Heart left ventricle (tissue), 16 donors: ENCODE data around the gene SELENOO. TPM values are rescaled to one million over a fixed set of nuclear protein-coding genes. Genes with fewer than 3 reads are reported as not detected.

Experiments used
- ATAC-seq, 4 donors: fragments of 200-7000 bp; cut with Tn5 transposase; one replicate each; pipeline ENCODE4 v1.9.1; 2020 to 2022; ENCODE audit warnings: moderate library complexity in 4 of 4, mild to moderate bottlenecking in 3 of 4, moderate number of reproducible peaks in 1 of 4
- DNase-seq, 5 donors: peaks; one replicate each; pipeline ENCODE4 v3.0.0-alpha.2; 2020
- H3K27ac ChIP-seq, 12 donors: fragments of 200-600 bp; sonication (generic) in 4 of 12; one replicate each; pipeline versions ENCODE4 v1.5.0 to v1.8.0; 2016 to 2022; ENCODE audit warnings: mild to moderate bottlenecking in 2 of 12
- H3K27me3 ChIP-seq, 9 donors: fragments of 200-600 bp; sonication (generic) in 2 of 9; one replicate each; pipeline versions ENCODE4 v1.5.1 to v1.8.0; 2016 to 2022; ENCODE audit warnings: mild to moderate bottlenecking in 3 of 9
- H3K36me3 ChIP-seq, 9 donors: fragments of 200-600 bp; sonication (generic) in 2 of 9; one replicate each; pipeline versions ENCODE4 v1.5.0 to v1.8.0; 2018 to 2022; ENCODE audit warnings: mild to moderate bottlenecking in 2 of 9
- H3K4me1 ChIP-seq, 12 donors: fragments of 200-600 bp; sonication (generic) in 4 of 12; one replicate each; pipeline versions ENCODE4 v1.5.0 to v1.8.0; 2016 to 2022; ENCODE audit warnings: mild to moderate bottlenecking in 3 of 12
- H3K4me3 ChIP-seq, 12 donors: fragments of 200-600 bp; sonication (generic) in 4 of 12; one replicate each; pipeline versions ENCODE4 v1.5.0 to v1.8.0; 2017 to 2022; ENCODE audit warnings: mild to moderate bottlenecking in 9 of 12, moderate library complexity in 4 of 12
- H3K9me3 ChIP-seq, 12 donors: fragments of 200-600 bp; sonication (generic) in 4 of 12; one replicate each; pipeline versions ENCODE4 v1.5.0 to v1.8.0; 2016 to 2022; ENCODE audit warnings: mild to moderate bottlenecking in 1 of 12
- CTCF ChIP-seq, 12 donors: fragments of 200-600 bp; sonication (generic) in 4 of 12; IDR thresholded peaks; one replicate each; pipeline versions ENCODE4 v1.5.0 to v1.8.0; 2018 to 2022; ENCODE audit warnings: antibody characterized with exemption in 12 of 12, mild to moderate bottlenecking in 5 of 12
- POLR2A ChIP-seq, 2 donors: fragments of 450-650 bp; IDR thresholded peaks; one replicate each; pipeline ENCODE4 v1.6.1; 2017; ENCODE audit warnings: antibody characterized with exemption in 2 of 2, mild to moderate bottlenecking in 2 of 2, moderate library complexity in 2 of 2
- WGBS, 4 donors: extraction: QIAGEN DNeasy Blood & Tissue Kit in 2 of 4; methylation state at CpG; one replicate each; pipeline versions ENCODE4 v1.1.5 to v1.1.7; 2013 to 2018; 5-methylcytosine and 5-hydroxymethylcytosine counted together
- intact Hi-C, 10 donors: fragments of 100-400 bp; cut with DNase I; formaldehyde crosslinking; loops; one replicate each; pipeline versions ENCODE4 v1.11.1 to v1.14.2; 2022
- polyA plus RNA-seq, 2 donors: library from polyadenylated mRNA; stranded (reverse); fragments of 200-250 nt; gene quantifications; one replicate each; pipeline ENCODE4 v1.2.3, GENCODE V29; 2013
- total RNA-seq, 9 donors: library from RNA; depleted of rRNA in 2 of 9; stranded (reverse); fragments of >200 nt in 2 of 9; fragmentation: NEBNext Ultra II Directional in 3 of 9; extraction: Animal tissue kit (Norgen Biotek cat#: 25700) in 3 of 9; gene quantifications; one replicate each; pipeline versions ENCODE4 v1.1.0 to v1.2.4, GENCODE V29; 2016 to 2023
- donor health status: ischemic (EF 13 %, LVEDD 7.1; RV severe dilation, severe dysfunction).
- donor health status: healthy with polysubstance abuse.
- donor health status: DM: no; HTN: yes; CAD: no.
- donor health status: DM: no; HTN: no; CAD: no.
- donor health status: ischemic (EF 25% LVEDD 6.9; RV normal size, moderate dysfunction).
- donor health status: ischemic (EF 25% LVEDD 5.7; RV mildly dilated, moderate dysfunction).
- donor health status: healthy.
- donor health status: DM: yes; HTN: yes; CAD: no.
- donor health status: ischemic (EF 35%, LVEDD 5.7; RV mildly dilated, moderate dysfunction).
- donor health status: nonischemic (EF 11% LVEDD 7.7; RV severe dilation, severe dysfunction).
- donor health status: DM: yes; HTN: yes; CAD: no.
- donor health status: PGD.
- donor health status: ischemic (EF 29% LVEDD 5.4; RV normal size, mild dysfunction).
- donor health status: nonischemic (EF 23%, LVEDD 6.1; RV moderate dilation, normal function).

SELENOO gene
- total and polyA plus RNA-seq, 11 donors: 10.4 to 23.8 (median 15.4) TPM

GRCh38 chr22:50184004-50184901 lies 16.6 kb upstream of the SELENOO start:
- DNase-seq (peak; percentile 76 to 89 (median 80)), ATAC-seq (peak in 3 of 4 donors; percentile 38 to 65 (median 52))
- TF ChIP-seq CTCF (IDR thresholded peaks at IDR 0.05) (peak in 1 of 12 donors; percentile 9), POLR2A (IDR thresholded peaks at IDR 0.05) (no peak)
- H3K27me3 ChIP-seq: peaks cover 0 to 8% (median 0%) of the 10 kb centered on the region in 9 donors
- H3K36me3 ChIP-seq: no peaks in the 10 kb centered on the region
- peak overlapping the region in 11 of 12 donors; percentile 47 to 79 (median 59) for H3K4me3 ChIP-seq
- H3K9me3 ChIP-seq: no peaks in the 10 kb centered on the region
- peaks cover 3 to 54% (median 36%) of the 10 kb centered on the region in 12 donors for H3K4me1 ChIP-seq
- 43 to 53% (median 47%) methylated on average over 21 to 32 of the region's 32 CpGs for WGBS, 4 donors
- intact Hi-C loops: loop anchor here in 2 of 10 donors (10.0 kb wide), 2 partner anchors 249 to 259 kb away; no protein-coding TSS in a partner anchor
- peak overlapping the region in 10 of 12 donors; percentile 28 to 76 (median 53) for H3K27ac ChIP-seq

- peak in 1 of 5 donors; percentile 35 for DNase-seq
- Histone ChIP-seq H3K9me3 (no peaks in the 10 kb centered on the region), H3K4me1 (peaks cover 8 to 61% (median 43%) of the 10 kb centered on the region in 12 donors), H3K4me3 (peak overlapping the region; percentile 47 to 79 (median 58)), H3K36me3 (no peaks in the 10 kb centered on the region), H3K27me3 (peaks cover 0 to 4% (median 0%) of the 10 kb centered on the region in 9 donors), H3K27ac (peak overlapping the region in 10 of 12 donors; percentile 2 to 76 (median 56))
- WGBS, 4 donors: 21 to 36% (median 24%) methylated on average over 26 to 63 of the region's 63 CpGs; no CpG with 5 or more reads in 1 of the 4 donors
- peak in 2 of 4 donors; percentile 0 to 6 for ATAC-seq
- intact Hi-C loops: loop anchor here in 2 of 10 donors (10.0 kb wide), 2 partner anchors 250 to 260 kb away; no protein-coding TSS in a partner anchor
- TF ChIP-seq CTCF (IDR thresholded peaks at IDR 0.05) (no peak), POLR2A (IDR thresholded peaks at IDR 0.05) (no peak)
Observed at GRCh38 chr22:50184902-50185374, 15.9 kb upstream of the SELENOO start.

- H3K27me3 ChIP-seq: no peaks in the 10 kb centered on the region
- intact Hi-C loops: loop anchor here in 2 of 10 donors (10.0 kb wide), 2 partner anchors 251 to 261 kb away; no protein-coding TSS in a partner anchor
- H3K4me3 ChIP-seq: peak within 1 kb of the TSS; percentile 47 to 80 (median 68)
- DNase-seq (peak; percentile 91 to 95 (median 93)), ATAC-seq (peak; percentile 77 to 83 (median 80))
- peak within 1 kb of the TSS in 11 of 12 donors; percentile 44 to 81 (median 68) for H3K27ac ChIP-seq
- H3K36me3 ChIP-seq: no peaks in the 10 kb centered on the region
- no peaks in the 10 kb centered on the region for H3K9me3 ChIP-seq
- 2 to 20% (median 2%) methylated on average over 2 to 90 of the region's 90 CpGs for WGBS, 4 donors
- TF ChIP-seq CTCF (IDR thresholded peaks at IDR 0.05) (no peak), POLR2A (IDR thresholded peaks at IDR 0.05) (no peak)
- peaks cover 8 to 67% (median 48%) of the 10 kb centered on the region in 12 donors for H3K4me1 ChIP-seq
Observed at GRCh38 chr22:50185375-50186087, 15.3 kb upstream of the SELENOO start, which contains the start of gene TRABD. Gene TRABD, plus strand, starts transcription at chr22:50185913. Its CDS starts 7,148 bp downstream, at chr22:50193061.
